ENCODE measurements around the gene HTR4.

Gene HTR4

DNA sequence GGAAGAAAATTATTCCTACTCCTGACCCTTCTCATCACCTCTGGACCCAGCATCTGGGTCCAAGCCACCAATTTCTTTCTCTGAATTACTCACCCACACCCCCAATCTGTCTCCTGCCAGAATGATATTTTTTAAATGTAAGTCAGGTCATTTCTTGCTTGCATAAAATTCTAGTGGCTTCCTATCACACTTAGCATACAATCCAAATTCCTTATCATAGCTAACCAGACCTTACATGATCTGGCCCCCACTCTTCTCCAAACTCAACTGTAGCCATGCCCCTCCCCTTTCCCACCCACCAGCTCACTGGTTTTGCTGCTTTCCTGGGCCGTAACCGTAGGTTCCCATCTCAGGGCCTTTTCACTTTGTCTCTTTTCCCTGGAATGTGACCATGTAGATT, 15.2 kb downstream of the HTR4 start:
- TF ChIP-seq, protein P1, sequence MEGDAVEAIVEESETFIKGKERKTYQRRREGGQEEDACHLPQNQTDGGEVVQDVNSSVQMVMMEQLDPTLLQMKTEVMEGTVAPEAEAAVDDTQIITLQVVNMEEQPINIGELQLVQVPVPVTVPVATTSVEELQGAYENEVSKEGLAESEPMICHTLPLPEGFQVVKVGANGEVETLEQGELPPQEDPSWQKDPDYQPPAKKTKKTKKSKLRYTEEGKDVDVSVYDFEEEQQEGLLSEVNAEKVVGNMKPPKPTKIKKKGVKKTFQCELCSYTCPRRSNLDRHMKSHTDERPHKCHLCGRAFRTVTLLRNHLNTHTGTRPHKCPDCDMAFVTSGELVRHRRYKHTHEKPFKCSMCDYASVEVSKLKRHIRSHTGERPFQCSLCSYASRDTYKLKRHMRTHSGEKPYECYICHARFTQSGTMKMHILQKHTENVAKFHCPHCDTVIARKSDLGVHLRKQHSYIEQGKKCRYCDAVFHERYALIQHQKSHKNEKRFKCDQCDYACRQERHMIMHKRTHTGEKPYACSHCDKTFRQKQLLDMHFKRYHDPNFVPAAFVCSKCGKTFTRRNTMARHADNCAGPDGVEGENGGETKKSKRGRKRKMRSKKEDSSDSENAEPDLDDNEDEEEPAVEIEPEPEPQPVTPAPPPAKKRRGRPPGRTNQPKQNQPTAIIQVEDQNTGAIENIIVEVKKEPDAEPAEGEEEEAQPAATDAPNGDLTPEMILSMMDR (conservative IDR thresholded peaks at IDR 0.05; ENCODE audit: low read depth, low read length), result no peak
- no peak for DNase-seq (ENCODE audit: low read depth)
- H3K4me3 ChIP-seq (ENCODE audit: low read length), result no peak overlapping the region

DNA sequence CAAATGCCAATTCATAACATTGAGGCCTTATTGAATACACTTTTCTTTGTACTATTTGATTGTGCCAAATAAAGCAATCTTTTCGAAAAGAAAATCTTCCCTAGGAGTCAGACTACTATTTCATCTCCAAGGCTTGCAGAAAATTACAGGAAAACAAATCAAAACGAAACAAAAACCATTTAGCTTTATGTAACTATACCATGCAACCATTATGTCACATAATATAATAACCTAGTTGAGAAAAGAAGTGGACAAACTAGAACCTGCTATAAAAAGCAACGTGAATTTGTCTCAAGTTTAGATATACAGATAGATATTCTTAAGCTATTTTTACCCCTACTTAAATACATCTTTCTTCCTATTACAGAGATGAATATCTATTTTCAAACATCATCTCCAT, 18.0 kb downstream of the HTR4 start:
- no peak for DNase-seq (ENCODE audit: low read depth)
- TF ChIP-seq, protein P1 (conservative IDR thresholded peaks at IDR 0.05; ENCODE audit: low read depth, low read length), result no peak
- no peak overlapping the region for H3K4me3 ChIP-seq (ENCODE audit: low read length)

DNA sequence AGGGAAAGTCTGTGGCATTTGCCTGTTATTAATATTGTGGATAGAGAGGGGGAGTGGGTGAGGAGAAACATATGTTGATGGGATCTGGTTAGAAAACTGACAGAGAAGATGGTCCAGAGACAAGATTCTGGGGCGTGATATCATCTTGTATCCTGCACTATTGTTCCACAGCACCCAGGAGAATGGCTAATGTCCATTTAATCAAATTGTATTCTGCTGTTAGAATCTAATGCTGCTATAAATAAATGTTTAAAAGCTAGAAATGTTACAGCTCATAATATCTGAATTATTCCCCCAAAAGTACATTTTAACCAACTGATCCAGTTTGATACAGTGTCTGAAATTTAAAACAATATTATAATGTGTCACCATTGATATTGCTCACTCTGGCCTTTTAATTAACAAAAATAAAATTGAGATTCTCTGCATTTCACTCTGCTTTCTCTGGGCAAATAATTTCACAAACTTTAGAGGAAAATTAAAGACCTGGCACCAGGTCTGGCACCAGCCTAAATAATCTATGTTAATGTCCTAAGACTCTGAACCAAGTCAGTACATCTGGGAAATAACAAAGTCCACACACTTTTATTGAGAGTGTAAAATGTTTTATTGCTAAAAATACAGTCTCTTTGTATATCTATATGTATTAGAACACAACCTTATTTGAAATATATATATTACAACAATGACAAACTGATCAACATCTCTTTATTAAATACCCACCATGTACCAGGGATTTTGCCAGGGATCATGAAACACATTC, 18.8 kb downstream of the HTR4 start:
- no peak overlapping the region for H3K4me3 ChIP-seq (ENCODE audit: low read length)
- TF ChIP-seq, protein P1 (conservative IDR thresholded peaks at IDR 0.05; ENCODE audit: low read depth, low read length), result no peak
- DNase-seq (ENCODE audit: low read depth), result no peak

DNA sequence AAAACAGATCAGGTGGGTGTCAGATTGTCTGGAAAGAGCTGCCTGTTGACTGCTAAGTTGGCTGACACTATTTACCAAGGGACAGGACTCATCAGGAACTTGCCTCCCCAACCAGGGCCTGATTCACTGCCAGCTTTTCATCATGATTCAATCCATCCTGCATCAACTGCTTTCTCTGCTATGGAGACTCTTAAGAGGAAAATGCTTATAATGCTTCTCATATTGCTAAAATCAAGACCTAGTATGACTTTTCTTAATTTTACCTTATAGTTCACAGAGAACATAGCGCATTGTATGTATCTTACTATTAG, 21.3 kb downstream of the HTR4 start:
- TF ChIP-seq, protein P1 (conservative IDR thresholded peaks at IDR 0.05; ENCODE audit: low read depth, low read length), result no peak
- H3K4me3 ChIP-seq (ENCODE audit: low read length), result no peak overlapping the region
- no peak for DNase-seq (ENCODE audit: low read depth)

DNA sequence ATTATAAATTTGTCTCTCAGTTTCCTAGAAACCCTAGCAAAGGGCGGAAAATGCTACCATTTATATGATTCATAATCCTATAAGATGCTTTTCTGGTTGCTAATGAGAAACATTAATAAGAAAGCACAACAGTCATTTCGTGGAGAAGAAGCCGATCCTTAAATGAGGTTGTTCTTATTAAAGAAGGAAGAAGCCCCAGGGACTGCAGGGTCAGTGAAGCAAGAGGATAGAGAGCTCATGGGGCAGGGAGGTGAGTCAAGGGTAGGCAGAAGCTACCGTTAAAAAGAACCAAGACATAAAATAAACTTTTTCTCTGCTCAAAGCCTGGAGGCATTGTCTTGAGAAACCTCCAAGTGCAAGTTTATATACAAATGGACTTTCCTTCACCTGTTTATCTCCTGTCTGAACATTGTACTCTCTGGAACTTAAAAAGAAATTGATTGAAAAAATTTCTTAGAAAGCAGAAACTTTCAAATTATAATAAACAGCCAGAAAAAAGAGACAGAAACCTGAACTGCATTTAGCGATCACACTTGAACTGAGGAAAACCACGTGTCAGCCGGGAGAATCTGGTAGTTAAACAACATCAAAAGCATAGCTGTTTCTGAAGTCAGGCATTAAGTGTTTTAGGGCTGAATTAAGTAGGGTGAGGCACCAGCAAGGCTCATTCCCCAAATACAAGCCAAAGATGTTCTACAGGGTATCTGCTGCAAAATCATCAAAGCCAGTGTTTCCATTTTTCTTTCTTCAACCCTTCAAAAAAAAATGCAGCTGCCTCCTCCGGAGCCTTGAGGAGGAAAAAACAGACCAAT, 21.9 kb downstream of the HTR4 start:
- TF ChIP-seq, protein P1 (conservative IDR thresholded peaks at IDR 0.05; ENCODE audit: low read depth, low read length), result no peak
- H3K4me3 ChIP-seq (ENCODE audit: low read length), result no peak overlapping the region
- DNase-seq (ENCODE audit: low read depth), result no peak

DNA sequence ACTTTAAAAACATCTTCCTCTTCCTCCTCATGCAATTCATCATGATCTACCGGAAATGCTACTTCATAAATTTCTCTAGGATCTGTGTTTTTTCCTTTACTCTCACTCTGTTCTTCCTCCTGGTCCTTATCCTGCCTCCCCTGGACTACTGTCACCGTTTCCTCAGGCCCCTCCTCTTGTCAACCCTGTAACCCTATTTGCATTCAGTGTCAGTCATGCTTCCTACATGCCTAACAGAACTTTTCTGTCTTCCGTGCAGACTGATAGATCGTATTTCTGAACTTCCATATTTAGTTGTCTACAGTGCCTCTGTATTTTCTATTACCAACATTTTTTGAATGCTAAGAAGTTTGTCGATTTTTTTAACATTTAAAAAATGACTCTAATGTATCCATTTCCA, 27.3 kb downstream of the HTR4 start:
- DNase-seq (ENCODE audit: low read depth), result no peak
- TF ChIP-seq, protein P1 (conservative IDR thresholded peaks at IDR 0.05; ENCODE audit: low read depth, low read length), result no peak
- H3K4me3 ChIP-seq (ENCODE audit: low read length), result no peak overlapping the region
